SK-N-SH (cell line): ENCODE results near the gene INF2.

Experiments
- EZH2phosphoT487 ChIP-seq: fragments of 200-600 bp; sonication (generic); IDR thresholded peaks from 2 replicates; pipeline ENCODE4 v1.6.1; 2017; ENCODE audit warnings: low read depth, mixed run types, mild to moderate bottlenecking, antibody characterized with exemption, moderate library complexity, borderline replicate concordance
- GATA2 ChIP-seq: sonication (generic); formaldehyde crosslinking; IDR thresholded peaks from 2 replicates; pipeline ENCODE4 v1.5.0; 2020; ENCODE audit warnings: mild to moderate bottlenecking, missing genetic modification reagents
- IRF3 ChIP-seq: fragments of 150-350 bp; IDR thresholded peaks from 2 replicates; pipeline ENCODE4 v1.6.1; 2016; ENCODE audit warnings: mild to moderate bottlenecking, low read depth, low read length
- MEF2A ChIP-seq: IDR thresholded peaks from 2 replicates; pipeline ENCODE4 v1.4.0; 2012; ENCODE audit warnings: low read depth, borderline replicate concordance
- NRF1 ChIP-seq: IDR thresholded peaks from 2 replicates; pipeline ENCODE4 v1.6.1; 2012; ENCODE audit warnings: low read depth, mild to moderate bottlenecking, low read length
- PBX3 ChIP-seq: IDR thresholded peaks from 2 replicates; pipeline ENCODE4; 2012
- POLR2AphosphoS5 ChIP-seq: IDR thresholded peaks from 2 replicates; pipeline ENCODE4 v1.6.1; 2012; ENCODE audit warnings: low read depth, low read length
- RAD21 ChIP-seq: IDR thresholded peaks from 2 replicates; pipeline ENCODE4 v1.6.1; 2012; ENCODE audit warnings: mild to moderate bottlenecking, low read length
- TAF1 ChIP-seq: IDR thresholded peaks from 2 replicates; pipeline ENCODE4 v1.6.1; 2012; ENCODE audit warnings: low read depth, mild to moderate bottlenecking, low read length, moderate library complexity, borderline replicate concordance
- TCF12 ChIP-seq: IDR thresholded peaks from 2 replicates; pipeline ENCODE4 v1.4.0; 2012
- YY1 ChIP-seq: IDR thresholded peaks from 2 replicates; pipeline ENCODE4 v1.4.0; 2012; ENCODE audit warnings: low read depth, mild to moderate bottlenecking
- TF ChIP-seq, protein P1 (sequence below): fragments of 200-600 bp; sonication (generic); IDR thresholded peaks from 2 replicates; pipeline ENCODE4 v1.6.1; 2017; ENCODE audit warnings: antibody characterized with exemption, mild to moderate bottlenecking, moderate library complexity
- TF ChIP-seq, protein P2 (sequence below): fragments of 150-350 bp; IDR thresholded peaks from 2 replicates; pipeline ENCODE4 v1.6.1; 2017; ENCODE audit warnings: antibody characterized with exemption, low read length, low read depth, borderline replicate concordance

DNA sequence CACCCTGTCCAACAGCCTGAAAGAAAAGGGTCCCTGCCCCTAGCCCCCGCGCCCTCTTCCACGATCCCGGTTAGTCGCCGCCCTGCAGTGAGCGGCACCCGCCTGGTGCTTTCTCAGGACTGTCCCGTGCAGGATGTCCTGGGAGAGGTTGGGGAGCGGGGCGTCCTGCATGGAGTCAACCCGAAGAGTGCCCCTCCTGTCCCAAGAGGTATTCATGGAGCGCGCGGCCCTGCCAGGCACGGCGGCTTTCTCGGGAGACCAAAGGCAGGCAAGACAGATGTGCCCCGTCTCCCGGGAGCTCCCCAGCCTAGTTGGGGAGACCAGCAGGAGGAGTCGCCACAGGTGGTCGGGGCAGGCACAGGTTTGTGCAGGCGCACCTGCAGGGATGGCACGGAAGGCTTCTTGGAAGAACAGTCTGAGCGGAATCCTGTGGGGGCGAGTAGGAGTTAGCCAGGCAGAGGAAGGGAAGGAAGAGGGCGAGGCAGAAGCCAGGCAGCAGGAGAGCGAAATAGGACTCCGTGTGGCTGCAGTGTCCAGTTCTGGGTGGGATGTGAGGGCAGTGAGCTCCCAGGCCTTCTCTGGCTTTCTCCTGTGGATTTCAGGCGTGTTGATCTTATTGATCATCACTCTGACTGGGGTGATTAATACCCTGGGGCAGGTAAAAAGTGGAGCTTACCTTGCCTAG is 64.3 kb downstream of the INF2 start:
- TF ChIP-seq, protein P1, sequence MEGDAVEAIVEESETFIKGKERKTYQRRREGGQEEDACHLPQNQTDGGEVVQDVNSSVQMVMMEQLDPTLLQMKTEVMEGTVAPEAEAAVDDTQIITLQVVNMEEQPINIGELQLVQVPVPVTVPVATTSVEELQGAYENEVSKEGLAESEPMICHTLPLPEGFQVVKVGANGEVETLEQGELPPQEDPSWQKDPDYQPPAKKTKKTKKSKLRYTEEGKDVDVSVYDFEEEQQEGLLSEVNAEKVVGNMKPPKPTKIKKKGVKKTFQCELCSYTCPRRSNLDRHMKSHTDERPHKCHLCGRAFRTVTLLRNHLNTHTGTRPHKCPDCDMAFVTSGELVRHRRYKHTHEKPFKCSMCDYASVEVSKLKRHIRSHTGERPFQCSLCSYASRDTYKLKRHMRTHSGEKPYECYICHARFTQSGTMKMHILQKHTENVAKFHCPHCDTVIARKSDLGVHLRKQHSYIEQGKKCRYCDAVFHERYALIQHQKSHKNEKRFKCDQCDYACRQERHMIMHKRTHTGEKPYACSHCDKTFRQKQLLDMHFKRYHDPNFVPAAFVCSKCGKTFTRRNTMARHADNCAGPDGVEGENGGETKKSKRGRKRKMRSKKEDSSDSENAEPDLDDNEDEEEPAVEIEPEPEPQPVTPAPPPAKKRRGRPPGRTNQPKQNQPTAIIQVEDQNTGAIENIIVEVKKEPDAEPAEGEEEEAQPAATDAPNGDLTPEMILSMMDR: no peak
- TF ChIP-seq YY1: no peak
- no peak for TF ChIP-seq TCF12
- no peak for TF ChIP-seq EZH2phosphoT487
- no peak for TF ChIP-seq PBX3
- TF ChIP-seq, protein P2, sequence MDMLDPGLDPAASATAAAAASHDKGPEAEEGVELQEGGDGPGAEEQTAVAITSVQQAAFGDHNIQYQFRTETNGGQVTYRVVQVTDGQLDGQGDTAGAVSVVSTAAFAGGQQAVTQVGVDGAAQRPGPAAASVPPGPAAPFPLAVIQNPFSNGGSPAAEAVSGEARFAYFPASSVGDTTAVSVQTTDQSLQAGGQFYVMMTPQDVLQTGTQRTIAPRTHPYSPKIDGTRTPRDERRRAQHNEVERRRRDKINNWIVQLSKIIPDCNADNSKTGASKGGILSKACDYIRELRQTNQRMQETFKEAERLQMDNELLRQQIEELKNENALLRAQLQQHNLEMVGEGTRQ: no peak
- no peak for TF ChIP-seq MEF2A
- no peak; the same call in 1 of the 2 replicates for TF ChIP-seq TAF1
- TF ChIP-seq POLR2AphosphoS5: no peak
- TF ChIP-seq GATA2 (CRISPR knock-in tag): no peak
- no peak for TF ChIP-seq IRF3
- TF ChIP-seq NRF1: no peak
- TF ChIP-seq RAD21: no peak
